Breast epithelium (tissue), 3 donors: Measurements from ENCODE around the gene SMYD4.

Source experiments
- CTCF ChIP-seq, 3 donors: fragments of 450-650 bp; IDR thresholded peaks; one replicate each; pipeline ENCODE4 v1.5.1; 2016 to 2017; ENCODE audit warnings: antibody characterized with exemption in 3 of 3, mild to moderate bottlenecking in 3 of 3, moderate library complexity in 3 of 3
- POLR2A ChIP-seq: fragments of 450-650 bp; IDR thresholded peaks from one replicate; pipeline ENCODE4 v1.6.1; 2016; ENCODE audit warnings: antibody characterized with exemption, mild to moderate bottlenecking, moderate library complexity
- POLR2AphosphoS5 ChIP-seq, 3 donors: sonication (generic); formaldehyde crosslinking; IDR thresholded peaks; one replicate each; pipeline ENCODE4 v1.6.1; 2017; ENCODE audit warnings: antibody characterized with exemption in 3 of 3

GRCh38 chr17:1732241-1732832 is 97.4 kb downstream of the SMYD4 start:
- TF ChIP-seq POLR2A: no peak
- TF ChIP-seq CTCF (IDR thresholded peaks at IDR 0.05): no peak
- TF ChIP-seq POLR2AphosphoS5 (IDR thresholded peaks at IDR 0.05): no peak
